GM18508 (cell line): ENCODE data around the gene FKBP4.

Experiments used
- ATAC-seq: cut with Tn5 transposase; IDR thresholded peaks from one replicate; pipeline ENCODE4 v1.9.1; 2021; ENCODE audit warnings: moderate number of reproducible peaks; ENCODE audit not compliant: insufficient read depth, unreplicated experiment

Gene FKBP4

GRCh38 chr12:2776129-2776806 lies 18.5 kb upstream of the FKBP4 start:
- ATAC-seq = no peak

DNA sequence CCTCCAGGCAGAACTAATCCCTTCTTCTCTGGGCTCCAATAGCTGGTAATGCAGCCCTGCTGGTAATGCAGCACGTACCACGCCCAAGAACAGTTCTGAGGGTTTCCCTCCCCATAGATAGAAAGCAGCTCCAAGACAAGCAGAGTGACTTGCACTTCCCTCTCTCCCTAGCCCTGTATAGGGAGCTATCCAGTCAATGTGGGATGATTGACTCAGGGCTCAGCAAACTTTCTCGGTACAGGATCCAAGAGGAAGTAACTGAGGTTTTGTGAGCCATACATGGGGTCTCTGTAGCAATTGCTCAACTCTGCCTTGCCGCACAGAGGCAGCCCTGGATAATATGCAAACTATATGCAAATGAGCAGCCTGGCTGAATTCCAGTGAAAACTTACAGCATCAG lies 15.5 kb upstream of the FKBP4 start:
- ATAC-seq = no peak

- no peak for ATAC-seq
Observed at GRCh38 chr12:2783936-2784600, 10.7 kb upstream of the FKBP4 start.

DNA sequence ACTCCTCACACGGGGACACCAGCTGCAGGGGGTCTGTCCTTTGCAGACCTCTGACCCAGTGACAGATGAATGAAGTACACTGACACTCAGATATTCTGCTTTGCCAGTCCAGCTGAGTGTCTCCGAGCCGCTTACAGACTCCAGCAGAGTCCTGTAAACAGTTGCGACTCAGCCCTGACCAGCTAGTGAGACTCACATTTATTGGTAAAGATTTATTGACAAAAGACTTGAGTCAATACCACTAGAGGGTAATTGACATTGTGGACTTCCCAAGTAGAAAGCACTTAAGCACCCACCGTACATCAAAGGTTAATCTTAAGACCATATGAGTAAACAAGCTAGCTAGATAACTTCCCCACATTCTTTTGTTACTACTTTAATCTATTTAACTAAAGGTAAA lies 9.8 kb upstream of the FKBP4 start:
- ATAC-seq = no peak

- ATAC-seq = no peak
Observed at GRCh38 chr12:2791089-2791488, 3.7 kb upstream of the FKBP4 start.

GRCh38 chr12:2792671-2793500 lies 1.9 kb upstream of the FKBP4 start:
- ATAC-seq = no peak

DNA sequence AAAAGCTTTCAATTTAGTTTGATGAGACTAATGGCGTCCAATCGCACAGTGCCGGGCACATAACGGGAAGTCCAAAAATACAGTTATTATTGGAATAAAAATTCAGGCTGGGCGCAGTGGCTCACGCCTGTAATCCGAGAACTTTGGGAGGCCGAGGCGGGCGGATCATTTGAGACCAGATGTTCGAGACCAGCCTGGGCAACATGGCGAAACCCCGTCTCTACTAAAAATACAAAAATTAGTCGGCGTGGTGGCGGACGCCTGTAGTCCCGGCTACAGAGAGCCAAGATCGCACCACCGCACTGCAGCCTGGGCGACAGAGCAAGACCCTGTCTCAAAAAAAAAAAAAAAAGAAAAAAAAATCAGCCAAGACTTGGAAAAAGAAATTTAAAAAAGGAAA lies 1.2 kb upstream of the FKBP4 start:
- ATAC-seq = no peak

GRCh38 chr12:2794191-2794735 lies 507 bp upstream of the FKBP4 start:
- no peak for ATAC-seq

DNA sequence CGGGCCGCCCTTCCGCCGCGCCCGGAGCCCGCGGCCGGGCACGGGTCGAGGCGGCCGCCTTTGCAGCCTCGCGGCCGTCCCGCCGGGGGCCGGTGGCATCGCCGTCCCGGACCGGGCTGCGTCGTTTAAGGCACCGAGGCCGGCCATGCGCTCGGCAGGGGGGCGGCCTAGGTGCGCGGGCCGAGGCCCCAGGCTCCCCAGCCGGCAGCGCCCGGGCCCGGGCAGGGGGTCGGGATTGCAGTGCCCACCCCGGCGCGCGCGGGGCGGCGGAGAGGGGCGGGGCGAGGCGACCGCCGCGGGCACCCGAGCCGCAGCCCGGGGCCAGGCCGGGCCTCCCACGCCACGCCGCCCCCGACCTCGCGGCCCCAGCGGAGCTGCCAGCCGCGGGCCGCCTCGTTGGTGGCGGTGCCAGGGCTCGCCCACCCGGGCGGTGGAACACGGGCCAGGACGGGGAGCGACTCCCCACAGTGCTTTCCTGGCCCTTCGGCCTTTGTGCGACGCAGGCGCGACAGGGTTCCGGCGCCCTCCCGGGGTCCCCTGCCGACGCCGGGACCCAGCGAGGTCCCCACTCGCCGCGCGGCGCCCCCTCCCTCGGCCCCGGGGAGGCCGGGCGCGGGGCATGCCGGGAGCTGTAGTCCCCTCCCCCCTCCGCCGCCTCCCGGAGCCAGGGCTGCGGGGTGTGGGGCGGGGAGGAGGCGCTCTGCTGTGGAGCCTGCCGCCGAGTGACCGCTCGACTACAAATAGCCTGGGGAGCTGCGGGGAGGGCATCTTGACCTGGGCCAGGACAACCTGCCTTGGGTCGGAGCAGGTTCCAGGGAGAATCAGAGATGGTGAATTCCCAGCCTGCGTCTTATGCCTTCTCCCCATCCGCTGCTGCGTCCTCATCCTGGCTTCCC lies 769 bp downstream of the FKBP4 start:
- ATAC-seq = no peak

DNA sequence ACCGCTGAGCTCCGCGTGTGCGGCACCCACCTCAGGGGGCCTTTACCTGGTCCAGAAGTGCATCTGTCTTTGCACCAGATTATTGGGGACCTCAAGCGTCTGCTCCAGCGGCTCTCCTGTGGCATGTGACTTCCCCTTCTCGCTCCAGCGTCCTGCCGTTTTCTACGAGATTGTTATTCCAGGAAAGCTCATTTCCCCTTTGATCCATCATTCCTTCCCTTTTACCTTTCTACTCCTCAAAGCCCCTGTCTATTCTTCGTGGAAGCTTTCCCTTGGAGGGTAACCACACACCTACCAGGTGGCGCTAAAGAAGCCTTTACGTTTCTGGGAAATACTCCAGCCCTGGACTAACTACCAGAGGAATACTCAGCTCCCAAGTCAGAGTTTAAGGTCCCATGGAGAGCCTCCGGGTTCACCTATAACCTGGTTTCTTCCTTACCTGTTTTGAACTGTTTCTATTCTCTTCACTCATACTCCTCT lies 1.5 kb downstream of the FKBP4 start:
- ATAC-seq = no peak

GRCh38 chr12:2797721-2798418 lies 3.1 kb downstream of the FKBP4 start:
- no peak for ATAC-seq

GRCh38 chr12:2800046-2800570 lies 5.3 kb downstream of the FKBP4 start:
- ATAC-seq = no peak

DNA sequence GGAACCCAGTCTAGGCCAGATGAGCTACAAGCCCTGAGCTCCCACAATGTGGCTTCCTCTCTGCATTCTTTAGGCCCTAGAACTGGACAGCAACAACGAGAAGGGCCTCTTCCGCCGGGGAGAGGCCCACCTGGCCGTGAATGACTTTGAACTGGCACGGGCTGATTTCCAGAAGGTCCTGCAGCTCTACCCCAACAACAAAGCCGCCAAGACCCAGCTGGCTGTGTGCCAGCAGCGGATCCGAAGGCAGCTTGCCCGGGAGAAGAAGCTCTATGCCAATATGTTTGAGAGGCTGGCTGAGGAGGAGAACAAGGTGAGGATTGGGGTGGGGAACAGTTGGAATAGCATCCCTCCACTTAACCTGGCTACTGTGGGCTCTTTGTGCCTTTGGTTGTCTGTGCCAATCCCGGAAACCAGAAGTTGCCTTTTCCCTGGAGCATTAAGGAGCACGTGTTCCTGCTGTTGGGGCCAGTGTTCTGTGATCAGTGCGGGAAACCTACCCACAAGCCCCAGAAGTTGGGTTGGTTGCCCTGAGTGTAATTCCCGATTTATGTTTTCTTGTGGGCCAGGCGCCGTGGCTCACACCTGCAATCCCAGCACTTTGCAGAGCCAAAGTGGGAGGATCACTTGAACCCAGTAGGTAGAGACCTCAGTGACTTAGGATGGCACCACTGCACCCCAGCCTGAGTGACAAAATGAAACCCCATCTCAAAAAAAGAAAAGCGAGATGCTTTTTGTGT lies 6.4 kb downstream of the FKBP4 start:
- ATAC-seq = no peak

DNA sequence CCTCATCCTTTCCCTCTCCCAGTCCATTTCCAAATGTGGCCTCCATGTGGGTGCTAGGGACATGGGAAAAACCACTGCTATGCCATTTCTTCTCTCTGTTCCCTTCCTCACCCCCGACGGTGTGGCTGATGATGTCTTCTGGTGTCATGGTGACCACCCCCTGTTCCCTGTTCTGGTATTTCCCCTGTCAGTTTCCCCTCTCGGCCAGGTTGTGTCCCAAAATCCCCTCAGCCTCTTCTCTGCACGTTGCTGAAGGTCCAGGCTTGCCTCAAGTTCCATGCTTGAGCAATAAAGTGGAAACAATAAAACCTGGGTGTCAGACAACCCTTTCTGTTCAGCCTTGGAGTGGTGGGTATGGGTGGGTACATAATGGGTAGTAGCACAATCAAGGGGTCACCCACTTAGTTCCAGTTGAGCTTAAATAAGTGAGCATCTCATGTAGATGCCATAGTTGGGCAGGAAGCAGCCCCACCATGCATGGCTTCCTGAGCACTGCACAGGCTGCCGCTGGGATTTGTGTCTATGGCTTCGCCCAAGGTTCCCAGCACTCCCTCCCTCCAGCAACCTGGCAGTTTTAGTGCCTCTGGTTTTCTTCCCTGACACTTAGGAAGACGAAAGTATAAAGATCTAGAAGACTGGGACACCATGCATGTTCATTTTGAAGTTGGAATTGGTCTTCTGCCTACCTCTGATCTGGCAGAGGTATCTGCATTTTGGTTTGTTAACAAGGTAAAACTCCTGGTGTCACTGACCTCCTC lies 9.0 kb downstream of the FKBP4 start:
- no peak for ATAC-seq

DNA sequence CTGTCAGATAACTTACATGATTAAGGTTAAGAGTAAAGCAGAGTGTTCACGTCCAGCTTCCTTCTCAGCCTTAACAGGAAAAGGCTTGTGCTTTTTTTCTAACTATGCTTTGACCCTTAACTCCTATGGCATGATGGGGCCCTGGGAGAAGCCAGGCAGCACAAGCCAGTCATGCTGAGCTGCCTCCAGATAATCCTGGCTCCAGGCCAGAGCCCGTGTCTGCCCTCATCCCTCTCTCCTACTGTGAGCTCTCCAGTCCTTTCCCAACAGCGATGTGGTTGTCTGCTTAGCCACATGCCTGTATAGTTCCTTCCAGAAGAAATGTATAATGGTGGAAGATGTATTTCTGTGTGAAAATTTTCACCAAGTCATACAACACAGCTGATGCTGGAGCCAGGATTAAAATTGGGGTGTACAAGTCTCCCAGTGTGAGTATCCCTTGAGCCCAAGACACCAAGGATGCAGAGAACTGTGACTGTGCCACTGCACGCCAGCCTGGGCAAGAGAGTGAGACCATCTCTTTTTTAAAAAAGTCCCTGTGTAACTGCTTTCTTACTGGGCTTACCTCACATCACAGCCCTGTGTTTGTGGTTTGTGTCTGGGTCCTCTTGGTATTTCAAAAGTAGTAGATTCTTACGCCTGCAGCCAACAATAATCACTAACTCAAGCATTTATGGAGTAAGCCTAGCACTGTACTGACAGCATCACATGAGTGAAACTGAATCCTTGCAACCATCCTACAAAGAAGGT lies 9.8 kb downstream of the FKBP4 start:
- no peak for ATAC-seq

GRCh38 chr12:2805143-2805520 lies 10.4 kb downstream of the FKBP4 start:
- no peak for ATAC-seq

- ATAC-seq = no peak
Observed at GRCh38 chr12:2806700-2807099, 11.9 kb downstream of the FKBP4 start.
